HG02981 (cell line): ENCODE results near the gene SLC25A42.
"Not testable (repeated sequence)": the region's sequence is repeated elsewhere in the genome, so short reads cannot be mapped to it uniquely, and the experiment has no call there.

Source experiments
- ATAC-seq: cut with Tn5 transposase; IDR thresholded peaks from one replicate; pipeline ENCODE4 v1.9.1; 2021; ENCODE audit warnings: mild to moderate bottlenecking, moderate library complexity; ENCODE audit not compliant: unreplicated experiment

Gene SLC25A42

DNA sequence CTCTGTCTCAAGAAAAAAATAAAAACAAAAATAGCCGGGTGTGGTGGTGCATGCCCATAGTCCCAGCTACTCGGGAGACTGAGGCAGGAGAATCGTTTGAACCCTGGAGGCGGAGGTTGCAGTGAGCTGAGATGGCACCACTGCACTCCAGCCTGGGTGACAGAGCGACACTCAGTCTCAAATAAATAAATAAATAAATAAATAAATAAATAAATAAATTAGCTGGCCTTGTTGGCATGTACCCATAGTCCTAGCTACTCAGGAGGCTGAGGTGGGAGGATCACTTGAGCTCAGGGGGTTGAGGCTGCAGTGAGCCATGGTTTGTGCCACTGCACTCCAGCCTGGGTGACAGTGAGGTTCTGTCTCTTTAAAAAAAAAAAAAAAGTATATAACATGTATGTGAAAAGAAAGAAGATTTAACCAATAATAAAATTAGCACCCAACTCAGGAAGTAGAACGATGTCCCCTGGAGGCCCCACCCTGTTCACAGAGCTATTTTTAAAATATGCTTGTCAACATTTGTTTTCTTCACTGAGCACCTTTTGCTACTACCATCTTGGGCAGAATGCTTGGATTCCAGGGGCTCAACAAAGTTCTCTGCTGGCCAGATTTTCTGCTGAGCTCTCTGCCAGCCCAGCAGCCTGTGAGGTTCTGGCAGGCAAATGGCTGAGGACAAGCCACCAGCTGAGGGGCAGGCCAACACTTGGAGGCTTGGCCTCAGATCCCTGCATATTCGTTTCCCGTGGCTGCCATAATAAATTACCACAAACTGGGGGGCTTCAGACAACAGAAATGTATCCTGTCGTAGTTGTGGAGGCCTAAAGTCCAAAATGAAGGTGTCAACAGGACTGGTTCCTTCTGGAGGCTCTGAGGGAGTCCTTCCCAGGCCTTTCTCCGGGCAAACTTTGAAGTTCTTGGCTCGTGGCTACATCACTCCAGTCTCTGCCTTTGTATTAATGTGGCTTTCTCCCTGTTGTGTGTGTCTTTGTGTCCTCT lies 5.2 kb downstream of the SLC25A42 start:
- ATAC-seq = no peak

DNA sequence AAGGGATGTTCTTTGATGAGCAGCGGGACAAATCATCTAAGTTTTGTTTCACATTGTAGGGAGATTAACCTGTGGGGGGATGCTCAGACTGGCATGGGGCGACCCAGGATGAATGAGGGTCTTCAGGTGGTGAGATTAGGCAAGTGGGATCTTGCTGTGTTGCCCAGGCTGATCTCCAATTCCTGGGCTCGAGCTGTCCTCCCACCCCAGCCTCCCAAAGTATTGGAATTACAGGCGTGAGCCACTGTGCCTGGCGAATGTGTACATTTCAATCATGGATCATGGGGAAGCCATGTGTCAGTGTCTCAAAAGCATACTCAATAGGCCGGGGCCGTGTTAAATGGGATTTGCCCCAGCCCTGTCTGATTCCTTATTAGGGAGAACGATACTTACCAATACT lies 8.1 kb downstream of the SLC25A42 start:
- ATAC-seq = no peak

DNA sequence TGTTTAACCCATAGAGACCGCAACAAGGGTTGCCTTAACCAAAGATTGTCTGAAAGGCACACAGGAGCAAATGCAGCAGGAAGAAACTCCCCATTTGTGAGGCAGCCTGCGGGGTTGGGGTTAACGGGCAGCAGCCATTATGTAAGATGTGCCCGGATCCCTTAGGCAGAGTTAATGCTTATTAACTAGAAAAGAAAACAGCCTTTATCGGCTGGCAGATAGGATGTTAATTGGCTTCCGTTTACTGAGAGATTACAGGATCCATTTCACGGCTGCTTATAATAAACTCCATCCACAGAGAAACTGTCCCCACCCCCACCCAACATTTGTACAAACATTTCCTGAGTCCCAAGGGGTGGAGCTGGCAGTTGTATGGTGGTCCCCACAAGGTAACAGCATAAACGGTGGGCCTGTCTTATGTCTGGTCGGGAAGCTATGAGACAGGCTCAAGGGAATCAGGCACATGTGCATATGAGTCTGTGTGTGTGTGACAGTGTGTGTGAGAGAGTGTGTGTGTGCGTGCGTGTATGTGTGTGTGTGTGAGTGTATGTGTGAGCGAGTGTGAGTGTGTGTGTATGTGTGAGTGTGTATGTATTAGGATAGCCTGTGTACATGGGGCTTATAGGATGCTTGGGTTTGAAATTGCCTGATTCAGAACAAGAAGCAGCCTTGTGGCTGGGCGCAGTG lies 10.5 kb downstream of the SLC25A42 start:
- ATAC-seq = no peak

DNA sequence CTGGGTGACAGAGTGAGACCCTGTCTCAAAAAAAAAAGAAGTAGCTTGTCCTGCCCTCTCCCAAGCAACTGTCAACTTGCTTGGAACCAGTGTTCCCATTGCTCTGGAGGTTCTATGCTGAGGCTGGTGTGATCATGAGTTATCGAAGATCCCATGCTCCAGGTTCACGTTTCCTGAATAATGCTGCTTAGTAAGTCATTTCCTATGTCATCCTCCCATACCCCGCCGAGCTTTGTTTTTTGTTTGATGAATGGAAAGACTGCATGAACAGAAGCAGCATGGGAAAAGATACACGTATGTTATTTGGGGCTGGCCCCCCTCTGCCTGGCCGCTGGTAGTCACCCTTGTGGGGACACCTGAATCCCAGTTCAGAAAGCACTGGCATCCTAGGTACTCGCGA lies 11.3 kb downstream of the SLC25A42 start:
- no peak for ATAC-seq

DNA sequence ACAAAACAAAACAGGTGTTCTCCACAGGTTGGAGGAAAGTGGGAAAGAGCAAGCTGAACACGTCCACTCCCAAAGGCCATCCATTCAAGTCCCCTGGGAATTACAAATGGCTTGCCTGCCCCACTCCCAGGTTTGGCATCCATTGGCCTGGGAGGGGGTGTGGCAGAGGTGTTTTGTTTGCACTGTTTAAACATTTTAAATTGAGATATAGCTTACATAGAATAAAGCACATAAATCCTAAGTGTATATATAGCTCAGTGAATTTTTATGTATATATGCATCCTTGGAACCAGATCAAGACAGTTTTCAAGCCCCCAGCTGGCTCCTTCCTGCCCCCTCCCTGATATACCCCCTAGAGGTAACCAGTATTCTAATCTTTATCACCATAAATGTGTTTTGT lies 12.7 kb downstream of the SLC25A42 start:
- ATAC-seq = no peak

DNA sequence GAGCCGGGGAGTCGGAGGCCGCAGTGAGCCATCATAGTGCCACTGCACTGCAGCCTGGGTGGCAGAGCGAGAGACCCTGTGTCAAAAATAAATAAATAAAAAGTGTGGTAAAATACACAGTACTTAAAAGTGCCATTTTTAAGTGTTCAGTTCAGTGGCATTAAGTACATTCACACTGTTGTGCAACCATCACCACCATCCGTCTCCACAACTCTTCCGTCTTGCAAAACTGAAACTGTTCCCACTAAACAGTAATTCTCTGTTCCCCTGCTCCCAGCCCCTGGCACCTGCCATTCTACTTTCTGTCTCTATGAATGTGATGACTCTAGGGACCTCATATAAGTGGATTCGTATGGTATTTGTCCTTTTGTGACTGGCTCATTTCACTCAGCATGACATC lies 13.3 kb downstream of the SLC25A42 start:
- ATAC-seq = no peak

DNA sequence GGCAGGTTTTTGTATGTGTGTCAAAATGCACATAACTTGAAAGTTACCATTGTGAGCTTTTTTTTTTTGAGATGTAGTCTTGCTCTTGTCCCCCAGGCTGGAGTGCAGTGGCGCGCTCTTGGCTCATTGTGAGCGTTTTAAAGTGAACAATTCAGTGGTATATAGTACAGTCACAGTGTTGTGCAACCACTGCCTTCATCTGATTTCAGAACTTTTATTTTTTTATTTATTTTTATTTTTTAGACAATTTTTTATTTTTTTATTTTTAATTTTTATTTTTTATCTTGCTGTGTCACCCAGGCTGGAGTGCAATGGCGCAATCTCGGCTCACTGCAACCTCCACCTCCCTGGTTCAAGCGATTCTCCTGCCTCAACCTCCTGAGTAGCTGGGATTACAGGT lies 15.0 kb downstream of the SLC25A42 start:
- no peak for ATAC-seq

DNA sequence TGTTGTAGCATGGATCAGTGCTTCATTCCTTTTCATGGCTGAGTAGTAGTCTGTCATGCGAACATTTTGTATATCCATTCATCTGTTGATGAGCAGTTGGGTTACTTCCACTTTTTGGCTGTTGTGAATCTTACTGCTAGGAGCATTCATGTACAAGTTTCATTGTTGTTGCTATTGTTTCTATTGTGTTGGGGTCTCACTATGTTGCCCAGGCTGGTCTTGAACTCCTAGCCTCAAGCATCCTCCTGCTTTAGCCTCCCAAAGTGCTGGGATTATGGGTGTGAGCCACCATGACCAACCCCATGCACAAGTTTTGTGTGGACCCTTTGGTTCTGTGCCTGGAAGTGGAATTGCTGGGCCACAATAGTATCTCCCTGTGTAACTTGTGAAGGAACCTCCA lies 15.8 kb downstream of the SLC25A42 start:
- ATAC-seq = no peak

DNA sequence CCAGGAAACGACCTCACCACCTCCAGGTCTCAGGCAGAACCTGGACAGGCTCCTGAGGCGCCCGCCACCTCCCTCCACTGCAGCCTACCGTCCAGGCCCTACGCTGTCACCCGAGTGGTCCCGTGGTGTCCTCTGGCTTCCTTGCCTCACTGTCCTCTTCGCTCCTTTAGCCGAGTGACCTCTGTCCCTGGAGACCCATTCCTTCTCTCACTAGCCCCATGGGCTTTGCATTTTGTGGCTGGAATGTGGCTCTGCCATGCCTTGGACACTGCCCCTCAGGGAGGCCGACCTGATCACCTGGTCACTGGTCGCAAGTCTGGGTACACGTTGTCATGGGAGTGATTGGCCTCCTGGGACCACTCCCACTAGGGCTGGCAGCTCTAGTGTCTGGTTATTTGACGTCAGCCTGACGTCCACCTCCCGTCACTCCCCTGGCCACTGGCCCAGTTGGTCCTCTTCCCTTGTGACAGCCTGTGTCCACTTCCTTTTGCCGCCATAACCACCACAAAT lies 17.9 kb downstream of the SLC25A42 start:
- no peak for ATAC-seq

DNA sequence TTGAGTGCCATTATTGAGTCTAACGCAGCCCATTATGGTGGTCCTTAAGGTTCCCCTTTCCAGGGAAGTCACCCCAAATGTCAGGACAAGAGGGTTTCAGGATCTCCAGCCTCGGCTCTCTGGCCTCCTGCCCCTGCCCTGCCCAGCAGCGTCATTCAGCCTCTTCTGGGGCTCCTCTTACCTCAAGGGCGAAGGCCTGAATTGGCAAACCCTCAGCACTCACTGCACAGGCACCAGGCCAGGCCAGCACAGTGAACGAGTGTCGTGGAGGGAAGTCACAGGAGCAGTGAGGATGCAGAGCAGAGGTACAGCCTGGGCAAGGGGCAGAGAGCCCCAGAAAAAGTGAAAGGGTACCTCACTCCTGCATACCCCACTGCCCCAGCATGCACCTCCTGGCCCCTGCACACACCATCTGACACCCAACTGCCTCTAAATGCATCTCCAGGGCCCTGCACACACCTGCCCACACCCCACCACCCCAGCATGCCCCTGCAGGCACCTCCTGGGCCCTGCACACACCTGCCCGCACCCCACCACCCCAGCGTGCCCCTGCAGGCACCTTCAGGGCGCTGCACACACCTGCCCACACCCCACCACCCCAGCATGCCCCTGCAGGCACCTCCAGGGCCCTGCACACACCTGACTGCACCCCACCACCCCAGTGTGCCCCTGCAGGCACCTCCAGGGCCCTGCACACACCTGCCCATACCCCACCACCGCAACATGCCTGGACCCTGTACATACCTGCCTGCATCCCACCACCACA lies 19.8 kb downstream of the SLC25A42 start:
- ATAC-seq = no peak

DNA sequence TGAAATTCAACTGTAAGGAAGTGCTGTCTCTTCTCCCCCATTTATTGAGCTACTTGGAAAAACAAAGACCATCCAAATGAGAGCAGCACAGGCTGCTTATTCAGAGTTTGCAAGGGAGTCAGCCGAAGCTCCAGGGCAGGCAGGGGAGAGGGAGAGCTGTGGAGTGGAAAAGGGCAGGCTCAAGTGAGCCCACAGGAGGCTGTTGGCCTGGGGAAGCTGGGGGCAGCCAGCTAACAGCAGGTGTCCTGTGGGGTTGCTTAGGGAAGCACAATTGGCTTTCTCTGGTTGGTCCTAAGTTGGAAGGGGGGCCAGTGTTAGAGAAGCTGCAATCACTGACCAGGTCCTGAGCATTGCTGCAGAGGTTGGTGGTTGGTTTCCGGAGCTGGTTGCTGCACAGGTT lies 23.9 kb downstream of the SLC25A42 start:
- ATAC-seq = no peak

DNA sequence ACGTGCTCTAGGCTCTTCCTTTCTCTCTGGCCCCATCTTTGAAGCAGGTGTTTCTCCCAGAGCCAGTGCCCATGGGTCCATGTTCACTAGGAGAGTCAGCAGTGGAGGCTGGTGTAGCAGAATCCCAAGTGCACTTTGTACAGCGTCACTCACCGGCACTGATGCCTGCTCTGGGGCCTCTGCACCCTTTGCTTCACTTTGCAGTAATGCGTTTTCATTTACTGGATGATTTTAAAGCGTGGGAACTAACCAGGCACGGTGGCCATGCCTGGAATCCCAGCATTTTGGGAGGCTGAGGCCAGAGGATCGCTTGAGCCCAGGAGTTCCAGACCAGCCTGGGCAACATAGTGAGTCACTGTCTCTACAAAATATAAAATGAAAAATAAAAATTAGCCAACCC lies 30.7 kb downstream of the SLC25A42 start:
- ATAC-seq = no peak

DNA sequence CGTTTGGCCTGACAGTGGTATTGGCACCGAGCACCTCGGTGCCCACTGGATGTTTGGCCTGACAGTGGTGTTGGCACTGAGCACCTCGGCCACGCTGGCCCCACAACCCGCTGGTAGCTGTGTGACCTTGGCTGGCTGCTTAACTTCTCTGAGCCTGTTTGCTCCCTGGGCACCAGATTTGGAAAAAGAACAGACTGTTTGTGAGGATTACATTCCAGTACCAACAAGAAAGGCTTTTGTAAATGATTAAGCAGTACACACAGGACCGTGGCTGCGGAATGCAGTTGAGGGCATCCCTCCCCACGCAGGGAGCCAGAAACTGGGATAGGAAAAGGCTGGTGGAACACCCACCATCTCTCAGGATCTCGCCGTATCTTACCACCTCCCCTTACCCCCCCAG lies 31.9 kb downstream of the SLC25A42 start:
- ATAC-seq = no peak

DNA sequence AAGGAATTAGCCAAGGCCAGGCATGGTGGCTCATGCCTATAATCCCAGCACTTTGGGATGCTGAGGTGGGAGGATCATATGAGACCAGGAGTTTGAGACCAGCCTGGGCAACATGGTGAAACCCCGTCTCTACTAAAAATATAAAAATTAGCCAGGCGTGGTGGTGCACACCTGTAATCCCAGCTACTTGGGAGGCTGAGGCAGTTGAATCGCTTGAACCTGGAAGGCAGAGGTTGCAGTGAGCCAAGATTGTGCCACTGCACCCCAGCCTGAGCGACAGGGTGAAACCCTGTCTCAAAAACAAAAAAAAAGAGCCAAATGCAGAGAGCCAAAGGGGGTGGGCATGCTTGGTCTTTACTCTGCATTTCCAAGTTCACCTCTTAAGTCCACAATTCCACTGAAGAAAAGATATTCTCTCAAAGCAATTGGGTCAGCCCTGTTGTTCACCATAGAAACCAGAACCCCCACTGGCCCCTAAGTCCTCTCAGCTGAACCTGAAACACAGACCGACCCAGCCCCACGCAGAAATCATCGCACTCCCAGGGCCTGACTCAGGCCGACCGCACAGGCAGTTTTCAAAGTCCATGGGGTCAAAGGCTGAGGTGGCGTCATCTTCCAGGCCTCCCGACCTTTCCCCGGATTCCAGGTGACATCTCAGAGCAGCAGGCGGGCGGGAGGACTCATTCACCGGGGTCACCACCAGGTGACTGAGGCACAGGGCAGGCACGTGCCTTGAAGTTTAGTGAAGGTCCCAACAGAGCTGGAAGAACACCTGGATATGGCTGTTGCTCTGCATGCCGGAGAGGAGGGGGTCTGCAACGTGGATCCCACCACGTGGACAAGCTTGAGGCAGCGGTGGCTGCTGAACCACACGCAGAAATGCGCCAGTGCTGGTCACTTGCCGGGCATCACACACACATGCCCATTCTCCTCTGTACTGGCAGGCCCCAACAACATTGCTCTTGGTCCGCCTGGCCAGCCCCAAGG lies 33.1 kb downstream of the SLC25A42 start:
- ATAC-seq = no peak

DNA sequence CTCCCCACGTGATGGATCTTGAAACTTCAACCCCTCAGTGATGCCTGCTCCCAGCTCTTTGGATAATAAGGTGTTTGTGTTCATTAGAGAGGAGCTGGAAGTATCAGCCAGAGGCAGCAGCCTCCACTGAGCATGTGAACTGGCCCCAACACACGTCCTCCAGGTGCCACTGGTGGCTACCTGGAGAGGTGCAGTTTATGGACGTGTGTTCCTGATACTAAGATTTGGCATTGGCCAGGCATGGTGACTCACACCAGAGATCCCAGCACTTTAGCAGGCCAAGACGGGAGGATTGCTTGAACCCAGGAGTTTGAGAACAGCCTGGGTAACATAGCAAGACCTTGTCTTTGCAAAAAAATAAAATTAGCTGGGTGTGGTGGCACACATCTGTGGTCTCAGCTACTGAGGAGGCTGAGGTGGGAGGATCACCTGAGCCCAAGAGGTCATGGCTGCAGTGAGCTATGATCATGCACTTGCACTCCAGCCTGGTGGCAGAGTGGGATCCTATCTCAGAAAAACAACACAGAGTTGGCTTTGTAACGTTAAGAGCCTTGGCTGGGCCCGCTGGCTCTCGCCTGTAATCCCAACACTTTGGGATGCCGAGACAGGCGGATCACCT lies 34.4 kb downstream of the SLC25A42 start:
- ATAC-seq = no peak

DNA sequence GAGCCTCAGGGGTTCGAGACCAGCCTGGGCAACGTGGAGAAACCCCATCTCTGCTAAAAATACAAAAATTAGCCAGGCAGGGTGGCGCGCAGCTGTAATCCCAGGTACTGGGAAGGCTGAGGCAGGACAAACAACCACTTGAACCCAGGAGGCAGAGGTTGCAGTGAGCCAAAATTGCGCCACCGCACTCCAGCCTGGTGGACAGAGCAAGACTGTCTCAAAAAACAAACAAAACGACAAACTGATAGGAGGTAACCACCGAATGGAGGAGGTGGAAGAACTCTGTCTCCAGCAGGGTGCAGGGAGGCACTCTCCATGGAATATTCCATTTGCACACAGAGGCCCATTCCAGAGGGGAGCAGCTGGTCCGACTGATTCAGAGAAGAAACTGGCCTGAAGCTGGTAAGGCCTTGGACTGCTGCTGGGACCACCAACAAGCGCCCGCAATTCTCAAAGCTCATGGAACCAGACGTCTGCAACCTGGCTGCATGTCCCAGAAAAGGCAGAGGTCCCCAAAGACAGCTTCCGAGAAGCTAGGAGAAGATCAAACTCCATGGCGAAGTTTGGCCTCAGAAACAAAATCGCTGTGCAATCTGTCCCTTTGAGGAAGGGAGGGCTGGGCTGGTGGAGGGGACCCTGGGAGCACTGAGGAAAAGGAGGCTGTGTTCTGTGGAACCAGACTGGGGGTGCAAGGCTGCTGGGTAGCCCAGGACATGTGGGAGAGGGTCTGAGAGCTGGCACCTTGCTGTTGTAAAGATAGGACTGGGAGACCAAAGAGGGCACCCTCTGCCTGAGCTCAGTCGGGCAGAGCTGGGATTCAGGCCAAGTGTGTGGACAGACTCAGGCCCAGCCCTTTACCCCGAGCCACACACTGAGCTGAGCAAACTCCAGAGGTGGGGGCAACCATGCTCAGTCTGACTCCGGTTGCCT lies 35.2 kb downstream of the SLC25A42 start:
- ATAC-seq = no peak

DNA sequence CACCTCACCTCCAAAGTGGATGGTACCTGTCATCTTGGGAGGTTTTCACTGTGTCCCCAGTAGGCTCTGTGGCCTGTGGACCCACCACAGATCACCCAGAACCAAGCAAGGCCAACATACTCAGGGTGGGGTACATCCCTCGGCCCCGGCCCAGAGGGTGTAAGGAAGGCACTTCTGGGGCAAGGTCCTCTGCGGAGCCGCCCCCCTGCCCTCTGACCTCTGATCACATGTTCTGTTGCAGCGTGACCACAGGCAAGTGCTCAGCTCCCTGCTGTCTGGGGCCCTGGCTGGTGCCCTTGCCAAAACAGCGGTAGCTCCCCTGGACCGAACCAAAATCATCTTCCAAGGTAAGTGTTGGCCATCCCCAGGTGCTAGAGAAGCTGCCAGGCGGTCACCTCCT lies 37.7 kb downstream of the SLC25A42 start:
- no peak for ATAC-seq

DNA sequence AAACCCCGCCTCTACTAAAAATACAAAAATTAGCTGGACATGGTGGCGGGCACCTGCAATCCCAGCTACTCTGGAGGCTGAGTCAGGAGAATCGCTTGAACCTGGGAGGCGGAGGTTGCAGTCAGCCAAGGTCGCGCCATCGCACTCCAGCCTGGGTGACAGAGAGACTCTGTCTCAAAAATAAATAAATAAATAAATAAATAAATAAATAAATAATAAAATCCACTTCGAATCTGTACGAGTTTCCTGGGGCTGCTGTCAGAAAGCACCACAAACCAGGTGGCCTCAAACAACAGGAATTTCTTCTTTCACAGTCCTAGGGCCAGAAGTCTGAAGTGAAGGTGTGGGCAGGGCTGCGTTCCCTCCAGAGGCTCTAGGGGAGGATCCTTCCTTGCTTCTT lies 38.8 kb downstream of the SLC25A42 start:
- ATAC-seq = not testable (repeated sequence)

DNA sequence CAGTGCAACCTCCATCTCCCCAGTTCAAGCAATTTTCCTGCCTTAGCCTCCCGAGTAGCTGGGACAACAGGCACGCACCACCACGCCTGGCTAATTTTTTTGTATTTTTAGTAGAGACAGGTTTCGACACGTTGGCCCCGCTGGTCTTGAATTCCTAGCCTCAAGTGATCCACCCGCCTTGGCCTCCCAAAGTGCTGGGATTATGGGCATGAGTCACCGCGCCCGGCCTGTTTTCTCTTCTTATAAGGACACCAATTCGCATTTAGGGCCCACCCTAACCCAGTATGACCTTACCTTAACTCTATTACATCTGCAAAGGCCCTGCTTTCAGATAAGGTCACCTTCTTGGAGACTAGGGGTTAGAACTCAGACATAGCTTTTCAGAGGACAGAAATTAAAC lies 39.4 kb downstream of the SLC25A42 start:
- ATAC-seq = no peak
